ENCODE data around the gene OTOA. TPM values are rescaled to one million over a fixed set of nuclear protein-coding genes. Genes with fewer than 3 reads are reported as not detected.

OTOA gene
- total RNA-seq, 1 experiment from 2014 or later = 0.11 TPM

- Mint-ChIP-seq H3K9me3 (no peaks in the 10 kb centered on the region), H3K4me3 (no peak overlapping the region), H3K4me1 (peaks cover 6 to 8% of the 10 kb centered on the region in 2 experiments), H3K27me3 (ENCODE audit: low read depth) (no peaks in the 10 kb centered on the region), H3K27ac (no peak overlapping the region), H3K36me3 (ENCODE audit: insufficient read depth in 1 of 3, low read depth in 3 of 3) (no peaks in the 10 kb centered on the region)
- no peak overlapping the region for H2BK15ac ChIP-seq (ENCODE audit: low read depth, low read length)
- no peak overlapping the region for H3T11ph ChIP-seq (ENCODE audit: low read length)
- H3K9ac ChIP-seq (ENCODE audit: extremely low read depth, insufficient read length, low read length) = no peak overlapping the region
- H3K4me1 ChIP-seq (ENCODE audit: insufficient read depth, low read length) = peaks cover 2% of the 10 kb centered on the region; the same call in 1 of the 2 replicates
- no peaks in the 10 kb centered on the region for H3K9me3 ChIP-seq (ENCODE audit: control insufficient read depth, low read depth, low read length)
- no CpG with 5 or more reads among the region's 9 CpGs for WGBS (ENCODE audit: extremely low coverage, insufficient read length, low lambda C conversion rate)
- H3K23me2 ChIP-seq (ENCODE audit: insufficient read length, low read depth, low read length, poor library complexity, severe bottlenecking) = no peaks in the 10 kb centered on the region
- no peak overlapping the region for H3K18ac ChIP-seq (ENCODE audit: insufficient read length, low read depth, low read length)
- H4K91ac ChIP-seq (ENCODE audit: insufficient read length, low read depth, low read length) = no peak overlapping the region
- no peak overlapping the region for H3K4ac ChIP-seq (ENCODE audit: low read depth, low read length)
- no peaks in the 10 kb centered on the region for H3K79me2 ChIP-seq (ENCODE audit: insufficient read depth, low read length)
- DNase-seq = no peak
- H2BK5ac ChIP-seq (ENCODE audit: insufficient read length, low read length) = no peak overlapping the region
- H3K23ac ChIP-seq (ENCODE audit: insufficient read length, low read depth, low read length) = no peak overlapping the region
- H4K8ac ChIP-seq (replicated peaks; ENCODE audit: insufficient read length, low read depth, low read length) = no peak overlapping the region
- H4K20me1 ChIP-seq (ENCODE audit: control insufficient read depth, insufficient read depth, insufficient read length) = no peaks in the 10 kb centered on the region
- H2BK12ac ChIP-seq (ENCODE audit: insufficient read length, low read depth, low read length) = no peak overlapping the region
- no peak overlapping the region for H3K56ac ChIP-seq (ENCODE audit: insufficient read length, low read depth, low read length)
- H2BK120ac ChIP-seq (ENCODE audit: low read depth, low read length, poor library complexity, severe bottlenecking) = no peak overlapping the region
- H2AK5ac ChIP-seq (ENCODE audit: insufficient read length, low read length) = no peak overlapping the region
- H3K27ac ChIP-seq (ENCODE audit: insufficient read length, low read depth, low read length) = no peak overlapping the region
- H2AFZ ChIP-seq (ENCODE audit: low read length) = no peak overlapping the region
- TF ChIP-seq CTCF (conservative IDR thresholded peaks at IDR 0.05) = peak; percentile 44; the same call in 2 of the 3 replicates
- no peak overlapping the region for H3K14ac ChIP-seq (ENCODE audit: insufficient read depth, low read length)
- no peak overlapping the region for H4K5ac ChIP-seq (ENCODE audit: insufficient read length, low read depth, low read length)
- no peaks in the 10 kb centered on the region for H3K27me3 ChIP-seq (ENCODE audit: insufficient read depth, low read length)
- no peaks in the 10 kb centered on the region for H3K79me1 ChIP-seq (ENCODE audit: insufficient read depth, low read depth, low read length, poor library complexity, severe bottlenecking)
- H2BK20ac ChIP-seq (ENCODE audit: low read depth, low read length, poor library complexity, severe bottlenecking) = no peak overlapping the region
- no peak overlapping the region for H3K4me2 ChIP-seq (ENCODE audit: insufficient read depth, insufficient read length, low read length)
Observed at GRCh38 chr16:21698169-21699032, 34.6 kb downstream of the OTOA start.

Measured in H9 (cell line).